Central memory CD4-positive, alpha-beta T cell (primary cell): ENCODE measurements around the gene ST3GAL2.
A peak's percentile ranks its signal among the peaks of the same experiment; 100 is the strongest.

ENCODE experiments used
- DNase-seq: peaks from one replicate; pipeline ENCODE4 v3.0.0; 2022
- total RNA-seq, 3 experiments: gene quantifications; one replicate each; lab custom pipeline; 2026; lab: John Stamatoyannopoulos, UW

ST3GAL2 gene, protein sequence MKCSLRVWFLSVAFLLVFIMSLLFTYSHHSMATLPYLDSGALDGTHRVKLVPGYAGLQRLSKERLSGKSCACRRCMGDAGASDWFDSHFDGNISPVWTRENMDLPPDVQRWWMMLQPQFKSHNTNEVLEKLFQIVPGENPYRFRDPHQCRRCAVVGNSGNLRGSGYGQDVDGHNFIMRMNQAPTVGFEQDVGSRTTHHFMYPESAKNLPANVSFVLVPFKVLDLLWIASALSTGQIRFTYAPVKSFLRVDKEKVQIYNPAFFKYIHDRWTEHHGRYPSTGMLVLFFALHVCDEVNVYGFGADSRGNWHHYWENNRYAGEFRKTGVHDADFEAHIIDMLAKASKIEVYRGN
- total RNA-seq: 39.8 to 56.2 (median 49.6) reads per million in 3 experiments

DNA sequence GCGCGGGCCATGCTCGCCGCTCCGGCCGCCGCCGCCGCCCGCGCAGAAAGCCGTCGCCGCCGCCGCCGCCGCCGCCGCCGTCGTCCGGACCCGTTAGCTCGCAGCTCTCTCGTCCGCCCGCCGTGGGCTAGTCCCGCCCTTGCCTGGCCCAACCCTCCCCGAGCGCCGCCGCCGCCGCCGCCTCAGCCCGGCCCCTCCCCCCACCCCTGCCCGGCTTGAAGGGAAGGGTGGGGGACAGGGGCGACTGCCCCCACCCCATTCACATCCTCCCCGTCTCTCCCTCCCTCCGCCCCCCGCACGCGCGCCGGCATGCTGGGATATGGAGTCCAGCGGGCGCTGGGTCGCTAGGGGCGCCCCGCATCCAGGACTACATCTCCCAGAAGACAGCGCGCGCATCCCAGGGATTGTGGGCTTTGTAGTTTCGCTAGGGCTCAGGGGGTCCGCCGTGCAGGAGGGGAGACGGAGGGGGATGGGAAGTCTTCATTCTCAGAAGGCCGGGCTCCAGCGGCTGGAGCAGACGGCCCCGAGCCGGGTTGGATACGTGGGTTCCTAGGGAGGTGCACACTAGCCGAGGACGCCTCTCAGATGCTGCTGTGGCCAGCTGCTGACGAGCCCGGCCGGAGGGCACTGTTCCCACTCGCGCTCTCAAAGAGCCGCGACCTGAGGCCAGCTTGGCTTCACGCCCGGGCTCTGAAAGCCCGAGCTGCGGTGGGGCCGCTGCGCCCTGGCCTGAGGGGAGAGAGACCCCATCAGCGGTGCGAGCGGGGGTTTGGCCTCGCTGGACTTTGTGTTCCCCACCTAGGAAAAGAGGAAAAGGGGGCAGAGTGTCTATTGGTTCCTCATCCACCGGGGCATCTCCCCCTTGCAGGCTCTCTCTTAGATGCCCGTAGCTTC is at the start of gene ST3GAL2:
Gene ST3GAL2 (minus strand): TSS at position 132 of the 894 bp plus-strand sequence. CDS start 40,570 bp downstream, outside the sequence.
- DNase-seq: peak; percentile 89

DNA sequence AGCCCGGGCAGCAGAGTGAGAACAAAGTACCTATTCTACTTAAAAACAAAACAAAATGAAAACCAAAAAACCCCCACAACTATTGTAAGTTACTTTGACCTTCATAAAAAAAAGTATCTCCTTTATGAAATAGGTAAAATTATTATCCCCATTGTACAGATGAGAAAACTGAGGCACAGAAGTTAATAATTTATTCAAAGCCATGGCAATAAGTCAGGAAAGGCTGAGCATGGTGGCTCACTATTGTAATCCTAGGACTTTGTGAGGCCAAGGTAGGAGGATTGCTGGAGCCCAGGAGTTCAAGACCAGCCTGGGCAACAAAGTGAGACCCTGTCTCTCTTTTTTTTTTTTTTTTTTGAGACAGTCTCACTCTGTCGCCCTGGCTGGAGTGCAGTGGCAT is 46.0 kb upstream of the ST3GAL2 start:
- DNase-seq: no peak

- no peak for DNase-seq
Observed at GRCh38 chr16:70483426-70483825, 44.5 kb upstream of the ST3GAL2 start.

- no peak for DNase-seq
Observed at GRCh38 chr16:70482624-70483023, 43.7 kb upstream of the ST3GAL2 start.

GRCh38 chr16:70481929-70482536 is 43.1 kb upstream of the ST3GAL2 start:
- DNase-seq: no peak

GRCh38 chr16:70480127-70481105 is 41.5 kb upstream of the ST3GAL2 start:
- DNase-seq: no peak

GRCh38 chr16:70478912-70479341 is 40.0 kb upstream of the ST3GAL2 start:
- no peak for DNase-seq

DNA sequence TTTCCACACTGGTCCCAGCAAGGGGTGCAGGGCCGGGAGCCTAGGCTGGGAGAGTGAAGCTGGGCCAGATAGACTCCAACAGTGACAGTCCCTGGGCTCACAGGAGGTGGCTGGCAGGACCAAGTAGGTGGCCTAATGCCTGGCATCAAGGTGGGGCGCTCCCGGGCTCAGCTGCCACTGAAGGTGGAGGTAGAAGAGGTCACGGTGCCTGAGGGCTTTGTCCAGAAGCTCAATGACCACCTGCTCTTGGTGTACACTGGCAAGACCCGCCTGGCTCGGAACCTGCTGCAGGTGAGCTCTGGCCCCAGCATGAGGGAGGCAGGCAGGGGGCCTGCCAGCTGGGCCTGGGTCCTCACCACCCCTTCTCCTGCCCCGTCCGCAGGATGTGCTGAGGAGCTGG is 39.3 kb upstream of the ST3GAL2 start:
- no peak for DNase-seq

DNA sequence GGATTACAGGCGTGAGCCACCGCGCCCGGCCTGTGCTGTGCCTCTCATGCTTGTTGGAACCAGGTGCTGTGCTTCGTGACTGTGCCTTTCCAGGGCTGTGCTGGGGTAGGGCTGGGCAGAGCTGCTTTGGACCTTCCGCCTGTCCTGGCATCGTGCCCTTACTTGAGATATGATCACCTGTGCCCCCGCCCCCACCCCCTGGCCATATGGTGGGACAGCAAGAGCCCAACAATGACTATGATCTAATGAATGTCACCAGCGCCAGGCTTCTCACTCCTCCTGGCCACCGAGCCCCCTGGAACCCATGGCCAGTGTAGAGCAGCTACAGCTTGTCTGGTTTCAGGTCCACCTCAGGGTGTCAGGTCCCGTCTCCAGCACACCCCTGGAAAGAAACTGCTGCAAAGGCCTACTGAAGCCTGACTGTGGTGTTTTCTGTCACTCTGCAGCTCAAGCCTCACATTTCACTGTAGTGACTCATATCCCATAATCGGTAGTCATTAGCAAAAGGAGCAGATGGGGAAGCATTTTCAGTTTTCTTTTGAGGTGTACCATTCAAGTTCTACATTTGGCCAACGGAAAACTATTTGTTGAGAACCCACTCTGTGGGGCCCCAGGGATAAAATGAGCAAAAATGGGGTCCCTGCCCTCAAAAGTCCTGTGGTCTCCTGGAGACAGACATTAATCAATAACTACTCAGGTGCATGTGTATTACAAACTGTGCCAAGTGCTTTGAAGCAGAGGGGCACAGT is 37.5 kb upstream of the ST3GAL2 start:
- DNase-seq: no peak

GRCh38 chr16:70475054-70475871 is 36.4 kb upstream of the ST3GAL2 start:
- DNase-seq: no peak

DNA sequence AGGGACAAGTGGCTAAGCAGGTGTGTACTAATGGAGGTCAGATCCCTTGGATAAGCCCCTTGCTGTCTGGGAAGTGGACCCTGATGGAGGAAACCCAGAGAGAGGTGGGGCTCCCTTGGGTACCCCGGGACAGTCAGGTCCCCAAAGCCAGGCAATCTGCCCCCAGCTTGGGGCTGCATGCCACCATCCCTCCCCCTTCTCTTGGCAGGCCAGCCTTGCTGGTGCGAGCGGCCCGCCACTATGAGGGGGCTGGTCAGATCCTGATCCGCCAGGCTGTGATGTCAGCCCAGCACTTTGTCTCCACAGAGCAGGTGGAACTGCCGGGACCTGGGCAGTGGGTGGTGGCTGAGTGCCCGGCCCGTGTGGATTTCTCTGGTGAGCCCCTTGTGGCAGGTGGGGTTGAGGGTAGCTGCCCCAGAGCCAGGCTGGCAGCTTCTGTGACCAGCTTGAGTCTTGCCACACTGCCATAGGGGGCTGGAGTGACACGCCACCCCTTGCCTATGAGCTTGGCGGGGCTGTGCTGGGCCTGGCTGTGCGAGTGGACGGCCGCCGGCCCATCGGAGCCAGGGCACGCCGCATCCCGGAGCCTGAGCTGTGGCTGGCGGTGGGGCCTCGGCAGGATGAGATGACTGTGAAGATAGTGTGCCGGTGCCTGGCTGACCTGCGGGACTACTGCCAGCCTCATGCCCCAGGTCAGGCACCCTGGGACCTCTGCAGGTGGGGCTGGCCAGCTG is 35.6 kb upstream of the ST3GAL2 start:
- no peak for DNase-seq

DNA sequence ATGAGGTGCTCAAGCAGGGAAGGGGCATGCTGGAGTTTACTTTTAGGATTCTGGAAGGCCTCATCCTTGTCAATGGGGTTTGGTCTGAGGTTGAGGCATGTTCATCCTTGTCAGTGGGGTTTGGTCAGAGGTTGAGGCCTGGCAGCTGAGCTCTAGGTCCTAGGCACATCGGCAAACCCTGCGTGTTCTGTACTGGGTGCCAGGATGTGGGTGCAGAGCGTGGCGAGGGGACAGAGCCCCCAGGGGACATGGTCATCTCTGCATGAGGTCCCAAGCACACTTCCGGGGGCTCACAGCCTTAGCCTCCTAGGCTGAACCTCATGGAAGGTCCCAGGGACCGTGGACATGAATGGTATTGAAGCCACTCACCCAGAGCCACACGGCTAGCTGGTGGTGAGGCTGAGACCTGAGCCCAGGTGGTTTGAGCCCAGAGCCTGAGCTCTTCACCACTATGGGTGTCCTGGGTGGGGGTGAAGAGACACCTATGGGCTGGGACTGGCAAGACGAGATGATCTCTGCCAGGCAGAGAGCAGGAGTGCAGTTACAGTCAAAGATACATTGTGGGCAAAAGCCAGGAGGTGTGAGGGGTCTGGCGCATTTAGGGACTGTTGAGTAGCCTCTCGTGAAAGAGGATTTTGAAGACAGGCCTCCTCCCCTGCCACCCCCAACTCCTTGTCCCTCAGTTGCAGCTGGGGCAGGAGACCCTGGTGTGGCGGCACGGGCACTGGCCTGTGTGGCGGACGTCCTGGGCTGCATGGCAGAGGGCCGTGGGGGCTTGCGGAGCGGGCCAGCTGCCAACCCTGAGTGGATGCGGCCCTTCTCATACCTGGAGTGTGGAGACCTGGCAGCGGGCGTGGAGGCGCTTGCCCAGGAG is 34.8 kb upstream of the ST3GAL2 start:
- DNase-seq: no peak

- no peak for DNase-seq
Observed at GRCh38 chr16:70472786-70473433, 34.0 kb upstream of the ST3GAL2 start.

DNA sequence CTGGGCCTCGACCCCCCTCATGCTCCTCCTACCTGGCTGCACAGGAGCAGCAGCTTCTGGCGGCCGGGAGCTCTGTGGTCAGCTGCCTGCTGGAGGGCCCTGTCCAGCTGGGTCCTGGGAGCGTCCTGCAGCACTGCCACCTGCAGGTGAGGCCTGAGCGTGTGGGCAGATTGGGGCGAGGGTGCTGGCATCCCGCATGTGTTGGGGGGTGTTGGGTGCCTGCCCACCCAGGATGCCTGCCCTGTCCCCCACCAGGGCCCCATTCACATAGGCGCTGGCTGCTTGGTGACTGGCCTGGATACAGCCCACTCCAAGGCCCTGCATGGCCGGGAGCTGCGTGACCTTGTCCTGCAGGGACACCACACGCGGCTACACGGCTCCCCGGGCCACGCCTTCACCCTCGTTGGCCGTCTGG is 32.0 kb upstream of the ST3GAL2 start:
- DNase-seq: no peak

DNA sequence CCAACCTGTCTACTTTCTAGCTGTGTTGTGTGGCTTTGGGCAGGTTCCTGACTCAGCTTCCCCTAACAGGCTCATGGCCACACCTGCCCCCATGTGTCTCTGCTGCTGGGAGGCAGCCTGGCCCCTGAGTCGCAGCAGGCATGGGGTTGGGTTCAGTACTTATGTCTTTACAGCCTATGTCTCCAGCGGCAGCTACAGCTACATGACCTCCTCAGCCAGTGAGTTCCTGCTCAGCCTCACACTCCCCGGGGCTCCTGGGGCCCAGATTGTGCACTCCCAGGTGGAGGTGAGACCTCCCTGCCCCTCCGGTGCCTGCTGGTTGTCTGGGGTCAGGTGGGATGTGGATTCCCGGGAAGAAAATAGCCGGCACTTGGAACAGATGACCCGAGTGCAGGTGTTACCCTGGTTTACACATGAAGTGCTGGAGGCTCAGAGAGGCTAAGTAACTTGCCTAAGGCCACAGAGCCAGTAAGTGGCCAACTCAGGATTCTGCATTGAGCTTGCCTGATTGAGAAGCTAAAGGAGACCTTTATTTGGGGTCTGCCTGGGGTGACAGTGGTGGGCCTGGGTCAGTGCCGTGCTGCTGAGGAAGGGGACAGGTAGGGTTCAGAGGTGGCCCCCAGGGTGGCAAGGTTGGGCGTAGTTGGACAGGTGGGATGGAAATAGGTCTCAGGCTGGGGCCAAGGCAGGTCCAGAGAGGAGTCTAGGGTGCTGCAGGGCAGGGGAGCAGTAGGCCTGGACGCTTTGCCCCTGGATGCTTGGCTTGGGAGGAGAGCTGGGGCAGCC is 31.4 kb upstream of the ST3GAL2 start:
- no peak for DNase-seq

DNA sequence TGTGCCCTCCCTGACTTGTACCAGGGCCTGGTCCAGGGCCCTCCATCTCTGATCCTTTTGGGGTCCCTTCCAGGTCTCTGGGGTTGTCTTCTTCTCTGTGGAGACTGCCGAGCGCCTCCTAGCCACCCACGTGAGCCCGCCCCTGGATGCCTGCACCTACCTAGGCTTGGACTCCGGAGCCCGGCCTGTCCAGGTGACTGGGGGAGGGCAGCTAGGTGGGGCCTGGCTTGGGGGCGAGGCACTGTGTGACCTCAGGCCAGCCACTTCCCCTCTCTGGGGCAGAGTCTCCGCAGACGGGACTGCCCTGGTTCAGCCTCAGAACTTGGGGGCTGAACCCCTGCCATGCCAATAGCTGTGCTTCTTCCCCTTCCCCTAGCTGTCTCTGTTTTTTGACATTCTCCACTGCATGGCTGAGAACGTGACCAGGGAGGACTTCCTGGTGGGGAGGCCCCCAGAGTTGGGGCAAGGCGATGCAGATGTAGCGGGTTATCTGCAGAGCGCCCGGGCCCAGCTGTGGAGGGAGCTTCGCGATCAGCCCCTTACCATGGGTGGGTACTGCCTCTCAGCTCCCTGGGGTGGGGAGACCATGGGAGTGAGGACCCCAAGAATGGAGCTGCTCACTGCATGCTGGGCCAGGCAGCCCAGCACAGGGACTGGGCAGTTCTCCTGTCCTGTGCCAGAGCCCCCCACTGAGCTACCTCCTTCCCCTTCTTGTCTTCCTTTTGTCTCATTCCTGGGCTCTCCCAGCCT is 30.1 kb upstream of the ST3GAL2 start:
- DNase-seq: no peak
